GM12865 (cell line): Measurements from ENCODE around the gene ZNF768.

ENCODE experiments used
- DNase-seq: peaks from one replicate; pipeline ENCODE4 v3.0.0; 2010; ENCODE audit warnings: low read depth
- H3K4me3 ChIP-seq: 2 replicates; pipeline ENCODE4 v1.5.1; 2011; ENCODE audit warnings: mild to moderate bottlenecking, low read depth, low read length, control low read depth
- TF ChIP-seq, protein P1 (sequence below): IDR thresholded peaks from 2 replicates; pipeline ENCODE4 v1.5.1; 2011; ENCODE audit warnings: low read length, control low read depth, low read depth, inconsistent platforms; ENCODE audit not compliant: insufficient read depth; ENCODE audit errors: missing control alignments

The ZNF768 gene

DNA sequence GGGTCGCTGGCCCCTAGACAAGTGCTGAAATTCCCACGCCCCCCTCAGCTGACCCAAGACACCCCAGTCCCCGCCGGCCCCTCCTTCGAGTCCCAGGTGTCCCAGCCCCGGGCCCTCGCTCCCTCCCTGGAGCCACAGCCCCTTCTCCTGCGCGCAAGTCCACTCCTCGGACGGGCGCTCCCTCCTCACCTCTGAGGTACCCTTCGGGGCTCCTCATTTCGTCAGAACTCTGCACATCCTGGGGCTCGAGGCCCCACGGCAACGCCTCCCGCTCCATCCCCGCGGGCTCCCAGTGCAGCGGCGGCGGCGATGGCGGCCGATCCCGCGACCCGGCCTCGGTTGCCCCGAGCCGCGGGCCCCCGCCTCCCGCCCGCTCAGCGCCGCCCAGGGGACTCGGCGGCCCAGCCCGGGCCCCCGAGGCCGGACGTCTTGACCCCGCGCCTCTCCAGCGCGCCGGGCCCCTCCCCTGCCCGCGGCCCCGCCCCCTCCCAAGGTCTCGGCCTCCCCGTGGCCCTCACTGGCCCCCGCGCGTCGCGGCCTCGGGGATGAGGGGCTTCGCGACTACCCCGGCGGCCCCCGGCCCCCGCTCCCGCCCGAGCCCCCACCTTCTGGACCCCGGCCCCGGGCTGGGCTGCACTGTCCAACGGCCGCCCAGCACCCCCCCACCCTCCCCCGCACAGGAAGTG lies at the start of gene ZNF768:
Gene ZNF768 (minus strand): TSS at position 430 of the 686 bp plus-strand sequence. CDS start 153 bp downstream, at position 277.
- TF ChIP-seq, protein P1, sequence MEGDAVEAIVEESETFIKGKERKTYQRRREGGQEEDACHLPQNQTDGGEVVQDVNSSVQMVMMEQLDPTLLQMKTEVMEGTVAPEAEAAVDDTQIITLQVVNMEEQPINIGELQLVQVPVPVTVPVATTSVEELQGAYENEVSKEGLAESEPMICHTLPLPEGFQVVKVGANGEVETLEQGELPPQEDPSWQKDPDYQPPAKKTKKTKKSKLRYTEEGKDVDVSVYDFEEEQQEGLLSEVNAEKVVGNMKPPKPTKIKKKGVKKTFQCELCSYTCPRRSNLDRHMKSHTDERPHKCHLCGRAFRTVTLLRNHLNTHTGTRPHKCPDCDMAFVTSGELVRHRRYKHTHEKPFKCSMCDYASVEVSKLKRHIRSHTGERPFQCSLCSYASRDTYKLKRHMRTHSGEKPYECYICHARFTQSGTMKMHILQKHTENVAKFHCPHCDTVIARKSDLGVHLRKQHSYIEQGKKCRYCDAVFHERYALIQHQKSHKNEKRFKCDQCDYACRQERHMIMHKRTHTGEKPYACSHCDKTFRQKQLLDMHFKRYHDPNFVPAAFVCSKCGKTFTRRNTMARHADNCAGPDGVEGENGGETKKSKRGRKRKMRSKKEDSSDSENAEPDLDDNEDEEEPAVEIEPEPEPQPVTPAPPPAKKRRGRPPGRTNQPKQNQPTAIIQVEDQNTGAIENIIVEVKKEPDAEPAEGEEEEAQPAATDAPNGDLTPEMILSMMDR, result no peak
- DNase-seq, result peak; percentile 29
- peak within 1 kb of the TSS; percentile 78 for H3K4me3 ChIP-seq

DNA sequence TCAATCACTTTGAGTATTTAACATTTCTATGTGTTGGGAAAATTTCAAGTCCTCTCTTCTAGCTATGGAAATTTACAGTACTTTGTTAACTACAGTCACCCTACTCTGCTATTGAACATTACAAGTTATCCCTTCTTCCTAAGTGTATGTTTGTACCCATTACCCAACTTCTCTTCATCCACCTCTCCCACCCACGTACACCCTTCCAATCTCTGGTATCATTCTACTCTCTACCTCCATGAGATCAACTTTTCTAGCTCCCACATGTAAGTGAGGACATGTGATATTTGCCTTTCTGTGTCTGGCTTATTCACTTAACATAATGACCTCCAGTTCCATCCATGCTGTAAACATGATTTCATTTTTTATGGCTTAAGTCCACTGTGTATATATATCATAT lies 48.3 kb upstream of the ZNF768 start:
- no peak for DNase-seq
- H3K4me3 ChIP-seq, result no peak overlapping the region
- TF ChIP-seq, protein P1, result no peak

DNA sequence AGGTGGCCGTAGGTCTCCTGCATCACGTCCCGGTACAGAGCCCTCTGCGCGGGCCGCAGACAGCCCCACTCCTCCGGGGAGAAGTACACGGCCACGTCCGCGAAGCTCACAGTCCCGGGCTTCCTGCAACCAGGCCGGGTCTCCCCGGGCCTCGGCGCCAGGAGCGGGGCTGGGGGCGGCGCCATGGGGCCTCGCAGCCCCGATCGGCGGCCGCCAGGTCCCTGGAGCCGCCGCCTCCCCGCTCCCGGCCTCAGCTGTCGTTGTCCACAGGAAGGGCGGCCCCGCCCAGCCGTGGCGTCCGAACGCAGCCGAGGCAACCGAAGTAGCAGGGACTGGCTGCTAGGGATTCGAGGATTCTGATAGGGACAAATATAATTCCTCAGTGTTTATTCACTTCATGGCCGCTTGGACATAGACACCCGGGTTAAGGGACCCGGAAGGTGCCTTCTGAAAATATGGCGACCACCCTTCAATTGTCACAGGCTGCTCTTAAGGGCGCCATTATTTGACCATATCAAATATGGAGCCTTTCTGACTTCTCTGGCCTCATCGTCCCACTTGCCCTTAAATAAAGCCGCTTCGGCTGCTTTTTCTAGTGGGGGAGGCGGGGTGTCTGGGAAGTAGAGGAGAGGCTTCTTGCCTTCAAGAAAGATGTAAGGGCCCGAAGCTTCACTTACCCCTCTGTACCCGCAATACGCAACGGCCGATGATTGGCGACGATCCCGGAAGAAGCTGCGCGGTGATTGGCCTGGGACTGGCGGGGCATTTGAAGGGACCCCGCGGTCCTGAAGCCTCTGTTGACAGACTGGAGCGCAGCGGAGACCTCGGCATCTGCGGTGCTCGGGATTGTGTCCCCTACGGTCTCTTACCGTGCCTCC lies 45.3 kb upstream of the ZNF768 start, which contains the start of gene ZNF688:
Gene ZNF688 (minus strand): TSS at position 270 of the 878 bp plus-strand sequence. CDS start 85 bp downstream, at position 185.
- H3K4me3 ChIP-seq, result peak within 1 kb of the TSS; percentile 75
- DNase-seq, result peak; percentile 98
- TF ChIP-seq, protein P1, result no peak

DNA sequence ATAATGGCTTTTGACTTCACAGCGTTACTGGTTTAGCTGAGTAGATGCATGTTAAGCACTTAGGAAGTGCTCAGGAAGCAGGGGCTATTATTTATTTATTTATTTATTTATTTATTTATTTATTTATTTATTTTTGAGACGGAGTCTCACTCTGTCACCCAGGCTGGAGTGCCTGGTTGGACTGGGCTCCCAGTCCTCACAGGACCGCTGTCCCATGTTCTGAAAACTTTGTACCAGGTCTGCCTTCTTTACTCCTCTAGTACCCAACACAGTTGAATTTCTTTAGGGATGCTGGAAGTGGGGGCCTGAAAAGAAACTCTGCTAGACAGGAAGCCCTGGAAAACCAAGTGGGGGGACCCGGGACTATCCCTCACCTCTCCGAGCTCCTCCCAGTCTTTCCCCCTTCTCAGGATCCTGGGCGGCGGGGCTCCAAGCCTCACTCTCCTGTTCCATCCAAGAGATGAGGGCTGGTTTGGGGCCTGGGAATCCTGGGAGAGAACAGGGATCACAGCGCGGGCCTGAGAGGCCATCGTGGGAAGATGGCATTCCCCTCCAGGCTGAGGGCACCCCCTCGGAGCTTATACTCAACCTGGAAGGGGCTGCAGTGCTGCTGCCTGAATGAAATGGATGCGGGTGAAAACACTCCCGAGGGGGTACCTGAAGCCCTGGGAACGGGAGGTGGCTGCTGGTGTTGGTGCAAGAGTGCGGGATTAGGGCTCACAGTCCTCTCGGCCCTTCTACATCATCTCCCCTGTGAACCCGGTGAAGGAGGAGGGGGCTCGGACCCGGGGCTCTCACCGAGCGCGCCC lies 44.5 kb upstream of the ZNF768 start:
- DNase-seq, result no peak
- TF ChIP-seq, protein P1, result no peak
- peak overlapping the region; percentile 75 for H3K4me3 ChIP-seq

DNA sequence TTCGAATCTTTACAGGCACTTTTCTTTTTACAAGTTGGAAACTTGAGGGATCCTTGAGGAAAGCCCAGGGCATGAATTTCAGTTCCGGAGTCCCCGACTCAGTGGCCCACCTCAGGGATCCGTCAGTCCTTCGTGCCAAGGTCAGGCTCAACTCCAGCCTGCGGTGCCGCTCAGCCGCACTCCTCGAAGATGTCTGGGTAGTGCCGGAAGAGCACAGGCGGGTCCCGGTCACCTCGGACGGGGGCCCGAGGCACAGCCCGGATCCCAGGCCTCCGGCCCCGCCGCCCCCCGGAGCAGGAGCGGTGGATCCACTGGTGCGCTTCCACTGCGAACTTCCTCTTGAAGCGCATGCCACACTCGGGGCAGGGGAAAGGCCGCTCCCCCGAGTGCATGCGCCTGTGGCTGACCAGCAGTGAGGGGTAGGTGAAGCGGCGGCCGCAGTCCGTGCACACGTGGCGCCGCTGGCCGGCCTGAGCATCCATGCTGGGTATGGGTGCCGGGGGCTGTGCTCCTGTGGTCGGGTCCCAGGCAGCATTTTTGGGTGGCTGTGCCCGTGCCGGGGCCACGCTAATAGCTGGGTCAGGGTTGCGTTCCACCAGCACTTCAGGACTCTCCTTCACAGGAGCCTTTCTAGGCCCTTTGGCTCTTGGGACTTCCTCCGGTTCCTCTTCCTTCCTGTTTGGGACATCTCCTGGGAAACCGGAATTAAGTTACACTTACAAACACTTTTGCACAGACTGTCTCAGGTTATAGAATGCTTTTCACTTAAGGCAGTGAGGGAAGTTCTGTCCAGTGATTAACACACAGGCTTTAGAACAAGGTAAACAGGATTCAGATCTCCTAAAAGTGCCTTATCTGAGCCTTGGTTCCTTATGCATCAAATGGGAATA lies 43.6 kb upstream of the ZNF768 start:
- DNase-seq, result no peak
- TF ChIP-seq, protein P1, result no peak
- H3K4me3 ChIP-seq, result no peak overlapping the region

DNA sequence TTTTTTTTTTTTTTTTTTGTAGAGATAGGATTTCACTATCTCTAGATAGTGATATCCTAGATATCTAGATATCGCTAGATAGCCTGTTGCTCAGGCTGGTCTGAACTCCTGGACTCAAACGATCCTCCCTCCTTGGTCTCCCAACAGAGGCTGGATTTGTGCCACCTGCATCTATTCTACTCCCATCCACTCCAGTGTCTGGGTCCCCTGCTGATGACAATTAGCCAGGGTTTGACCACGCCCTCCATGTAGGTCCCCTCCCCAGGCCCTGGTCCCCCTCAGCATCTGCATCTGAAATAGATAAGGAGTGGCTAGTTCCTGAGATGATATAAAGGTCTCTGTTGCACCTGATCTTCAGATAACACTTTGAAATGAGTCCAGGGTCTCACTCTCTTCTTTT lies 42.9 kb upstream of the ZNF768 start:
- DNase-seq, result no peak
- H3K4me3 ChIP-seq, result no peak overlapping the region
- TF ChIP-seq, protein P1, result no peak
